ENCODE data around the gene PLB1.

DNA sequence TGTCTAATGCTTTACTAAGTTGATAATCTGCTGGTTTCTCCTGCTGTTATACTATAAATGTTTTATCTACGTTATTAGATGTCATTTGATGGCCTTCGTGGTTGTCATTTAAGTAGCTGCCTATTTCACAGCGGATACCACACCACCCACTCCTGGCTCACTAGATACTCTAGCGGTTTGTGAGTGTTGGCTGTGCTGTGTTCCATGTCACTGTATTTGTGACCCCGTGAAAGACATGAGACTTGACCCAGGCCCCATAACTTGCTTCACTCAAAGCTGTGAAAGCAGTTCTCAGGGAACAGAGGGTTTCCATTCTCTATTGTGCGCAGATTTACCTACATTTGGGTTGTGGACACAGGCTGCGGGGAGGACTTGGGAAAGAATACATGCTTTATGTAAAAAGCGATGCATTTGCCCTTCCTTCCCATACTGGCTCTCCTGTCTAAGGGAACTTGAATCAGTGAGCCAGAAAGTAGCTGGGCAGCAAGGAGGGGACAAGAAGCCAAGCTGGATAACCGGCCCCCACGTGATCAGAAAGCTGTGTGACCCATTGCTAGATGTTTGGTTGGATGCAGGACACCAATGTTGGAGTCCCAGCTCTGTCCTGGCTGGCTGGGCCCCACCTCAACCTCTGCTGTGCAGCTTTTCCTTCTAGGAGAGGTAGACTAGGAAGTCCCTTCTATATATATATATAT, 52.2 kb downstream of the PLB1 start:
- TF ChIP-seq, protein P1, sequence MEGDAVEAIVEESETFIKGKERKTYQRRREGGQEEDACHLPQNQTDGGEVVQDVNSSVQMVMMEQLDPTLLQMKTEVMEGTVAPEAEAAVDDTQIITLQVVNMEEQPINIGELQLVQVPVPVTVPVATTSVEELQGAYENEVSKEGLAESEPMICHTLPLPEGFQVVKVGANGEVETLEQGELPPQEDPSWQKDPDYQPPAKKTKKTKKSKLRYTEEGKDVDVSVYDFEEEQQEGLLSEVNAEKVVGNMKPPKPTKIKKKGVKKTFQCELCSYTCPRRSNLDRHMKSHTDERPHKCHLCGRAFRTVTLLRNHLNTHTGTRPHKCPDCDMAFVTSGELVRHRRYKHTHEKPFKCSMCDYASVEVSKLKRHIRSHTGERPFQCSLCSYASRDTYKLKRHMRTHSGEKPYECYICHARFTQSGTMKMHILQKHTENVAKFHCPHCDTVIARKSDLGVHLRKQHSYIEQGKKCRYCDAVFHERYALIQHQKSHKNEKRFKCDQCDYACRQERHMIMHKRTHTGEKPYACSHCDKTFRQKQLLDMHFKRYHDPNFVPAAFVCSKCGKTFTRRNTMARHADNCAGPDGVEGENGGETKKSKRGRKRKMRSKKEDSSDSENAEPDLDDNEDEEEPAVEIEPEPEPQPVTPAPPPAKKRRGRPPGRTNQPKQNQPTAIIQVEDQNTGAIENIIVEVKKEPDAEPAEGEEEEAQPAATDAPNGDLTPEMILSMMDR (IDR thresholded peaks at IDR 0.05) = no peak
- TF ChIP-seq POLR2A (IDR thresholded peaks at IDR 0.05) = no peak

Data from esophagus squamous epithelium (tissue), 4 donors.